HepG2 (cell line): ENCODE data around the gene LRRC34. TPM values are rescaled to one million over a fixed set of nuclear protein-coding genes. Genes with fewer than 3 reads are reported as not detected.

ENCODE experiments used
- BRF2 ChIP-seq: sonication (generic); formaldehyde crosslinking; IDR thresholded peaks from 2 replicates; pipeline ENCODE4 v1.8.1; 2022; ENCODE audit warnings: mild to moderate bottlenecking, missing genetic modification reagents
- LRRFIP1 ChIP-seq: sonication (generic); formaldehyde crosslinking; conservative IDR thresholded peaks from 2 replicates; pipeline ENCODE4 v1.4.0; 2020; ENCODE audit warnings: missing genetic modification reagents
- MLLT10 ChIP-seq: sonication (generic); formaldehyde crosslinking; IDR thresholded peaks from 2 replicates; pipeline ENCODE4 v1.4.0; 2020; ENCODE audit warnings: missing genetic modification reagents
- TARDBP ChIP-seq: sonication (generic); formaldehyde crosslinking; IDR thresholded peaks from 2 replicates; pipeline ENCODE4 v1.8.0; 2022; ENCODE audit warnings: mild to moderate bottlenecking, missing genetic modification reagents
- USF2 ChIP-seq, 2 experiments: sonication (generic) in 1 of 2; formaldehyde crosslinking in 1 of 2; IDR thresholded peaks; 2 replicates each; pipeline versions ENCODE4 v1.5.1 to v1.6.1; 2011 to 2020; ENCODE audit warnings: borderline replicate concordance in 1 of 2, low read depth in 1 of 2, low read length in 1 of 2, mild to moderate bottlenecking in 1 of 2, missing genetic modification reagents in 1 of 2, moderate library complexity in 1 of 2
- polyA plus RNA-seq, 8 experiments: library from polyadenylated mRNA; depleted of rRNA in 3 of 8; stranded (reverse) in 7 of 8; unstranded in 1 of 8; fragments of >200 nt; fragmentation: Illumina TruSeq in 4 of 8; extraction: Trizol in 4 of 8; gene quantifications; 2 replicates each; pipeline versions ENCODE4 v1.2.1 to v1.2.3, GENCODE V29; 2011 to 2016; ENCODE audit warnings: low read depth in 4 of 8, missing spikeins in 1 of 8, mixed read lengths in 1 of 8; ENCODE audit not compliant: insufficient read depth in 1 of 8
- total RNA-seq, 5 experiments: library from RNA; depleted of rRNA; stranded (reverse); fragments of >200 nt; fragmentation: Illumina TruSeq; extraction: Trizol; gene quantifications; 2 replicates each; pipeline ENCODE4 v1.2.3, GENCODE V29; 2016; ENCODE audit warnings: low read depth in 1 of 5
- TF ChIP-seq, protein P1 (sequence below): sonication (generic); formaldehyde crosslinking; IDR thresholded peaks from 2 replicates; pipeline ENCODE4 v1.4.0; 2020; ENCODE audit warnings: mild to moderate bottlenecking, missing genetic modification reagents, borderline replicate concordance
- TF ChIP-seq, protein P2 (sequence below): sonication (generic); formaldehyde crosslinking; IDR thresholded peaks from 2 replicates; pipeline ENCODE4 v1.4.0; 2020; ENCODE audit warnings: missing genetic modification reagents, borderline replicate concordance

Gene LRRC34
- total and polyA plus RNA-seq, 2 of the 13 experiments (the other 11 are each of a cell fraction or from before 2014, with no cell fraction given), result not detected

GRCh38 chr3:169827712-169828111 is 15.0 kb upstream of the LRRC34 start (continued):
- TF ChIP-seq, protein P1, sequence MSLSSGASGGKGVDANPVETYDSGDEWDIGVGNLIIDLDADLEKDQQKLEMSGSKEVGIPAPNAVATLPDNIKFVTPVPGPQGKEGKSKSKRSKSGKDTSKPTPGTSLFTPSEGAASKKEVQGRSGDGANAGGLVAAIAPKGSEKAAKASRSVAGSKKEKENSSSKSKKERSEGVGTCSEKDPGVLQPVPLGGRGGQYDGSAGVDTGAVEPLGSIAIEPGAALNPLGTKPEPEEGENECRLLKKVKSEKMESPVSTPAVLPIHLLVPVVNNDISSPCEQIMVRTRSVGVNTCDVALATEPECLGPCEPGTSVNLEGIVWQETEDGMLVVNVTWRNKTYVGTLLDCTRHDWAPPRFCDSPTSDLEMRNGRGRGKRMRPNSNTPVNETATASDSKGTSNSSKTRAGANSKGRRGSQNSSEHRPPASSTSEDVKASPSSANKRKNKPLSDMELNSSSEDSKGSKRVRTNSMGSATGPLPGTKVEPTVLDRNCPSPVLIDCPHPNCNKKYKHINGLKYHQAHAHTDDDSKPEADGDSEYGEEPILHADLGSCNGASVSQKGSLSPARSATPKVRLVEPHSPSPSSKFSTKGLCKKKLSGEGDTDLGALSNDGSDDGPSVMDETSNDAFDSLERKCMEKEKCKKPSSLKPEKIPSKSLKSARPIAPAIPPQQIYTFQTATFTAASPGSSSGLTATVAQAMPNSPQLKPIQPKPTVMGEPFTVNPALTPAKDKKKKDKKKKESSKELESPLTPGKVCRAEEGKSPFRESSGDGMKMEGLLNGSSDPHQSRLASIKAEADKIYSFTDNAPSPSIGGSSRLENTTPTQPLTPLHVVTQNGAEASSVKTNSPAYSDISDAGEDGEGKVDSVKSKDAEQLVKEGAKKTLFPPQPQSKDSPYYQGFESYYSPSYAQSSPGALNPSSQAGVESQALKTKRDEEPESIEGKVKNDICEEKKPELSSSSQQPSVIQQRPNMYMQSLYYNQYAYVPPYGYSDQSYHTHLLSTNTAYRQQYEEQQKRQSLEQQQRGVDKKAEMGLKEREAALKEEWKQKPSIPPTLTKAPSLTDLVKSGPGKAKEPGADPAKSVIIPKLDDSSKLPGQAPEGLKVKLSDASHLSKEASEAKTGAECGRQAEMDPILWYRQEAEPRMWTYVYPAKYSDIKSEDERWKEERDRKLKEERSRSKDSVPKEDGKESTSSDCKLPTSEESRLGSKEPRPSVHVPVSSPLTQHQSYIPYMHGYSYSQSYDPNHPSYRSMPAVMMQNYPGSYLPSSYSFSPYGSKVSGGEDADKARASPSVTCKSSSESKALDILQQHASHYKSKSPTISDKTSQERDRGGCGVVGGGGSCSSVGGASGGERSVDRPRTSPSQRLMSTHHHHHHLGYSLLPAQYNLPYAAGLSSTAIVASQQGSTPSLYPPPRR (CRISPR knock-in tag), result no peak
- TF ChIP-seq BRF2 (no peak), TARDBP (CRISPR knock-in tag) (no peak), USF2 (IDR thresholded peaks at IDR 0.05; ENCODE audit: low read depth, low read length) (no peak), USF2 (CRISPR knock-in tag; IDR thresholded peaks at IDR 0.05; ENCODE audit: borderline replicate concordance) (no peak), LRRFIP1 (CRISPR knock-in tag) (no peak), MLLT10 (no peak)
- TF ChIP-seq, protein P2, sequence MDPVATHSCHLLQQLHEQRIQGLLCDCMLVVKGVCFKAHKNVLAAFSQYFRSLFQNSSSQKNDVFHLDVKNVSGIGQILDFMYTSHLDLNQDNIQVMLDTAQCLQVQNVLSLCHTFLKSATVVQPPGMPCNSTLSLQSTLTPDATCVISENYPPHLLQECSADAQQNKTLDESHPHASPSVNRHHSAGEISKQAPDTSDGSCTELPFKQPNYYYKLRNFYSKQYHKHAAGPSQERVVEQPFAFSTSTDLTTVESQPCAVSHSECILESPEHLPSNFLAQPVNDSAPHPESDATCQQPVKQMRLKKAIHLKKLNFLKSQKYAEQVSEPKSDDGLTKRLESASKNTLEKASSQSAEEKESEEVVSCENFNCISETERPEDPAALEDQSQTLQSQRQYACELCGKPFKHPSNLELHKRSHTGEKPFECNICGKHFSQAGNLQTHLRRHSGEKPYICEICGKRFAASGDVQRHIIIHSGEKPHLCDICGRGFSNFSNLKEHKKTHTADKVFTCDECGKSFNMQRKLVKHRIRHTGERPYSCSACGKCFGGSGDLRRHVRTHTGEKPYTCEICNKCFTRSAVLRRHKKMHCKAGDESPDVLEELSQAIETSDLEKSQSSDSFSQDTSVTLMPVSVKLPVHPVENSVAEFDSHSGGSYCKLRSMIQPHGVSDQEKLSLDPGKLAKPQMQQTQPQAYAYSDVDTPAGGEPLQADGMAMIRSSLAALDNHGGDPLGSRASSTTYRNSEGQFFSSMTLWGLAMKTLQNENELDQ (CRISPR knock-in tag), result no peak
